WTC11 (cell line): ENCODE results near the gene MRPL40.

Source experiments
- ATF3 ChIP-seq: sonication (generic); formaldehyde crosslinking; conservative IDR thresholded peaks from 2 replicates; pipeline ENCODE4 v1.8.1; 2022; ENCODE audit warnings: mild to moderate bottlenecking, missing genetic modification reagents
- CBFB ChIP-seq: sonication (generic); formaldehyde crosslinking; IDR thresholded peaks from 2 replicates; pipeline ENCODE4 v1.8.1; 2022; ENCODE audit warnings: mild to moderate bottlenecking, low read depth, missing genetic modification reagents
- CTCF ChIP-seq: fragments of 200-600 bp; IDR thresholded peaks from 2 replicates; pipeline ENCODE4 v1.8.0; 2022; ENCODE audit warnings: antibody characterized with exemption
- EMX1 ChIP-seq: fragments of 250-450 bp; sonication (Bioruptor Pico); IDR thresholded peaks from 2 replicates; pipeline ENCODE4 v1.8.0; 2021; ENCODE audit warnings: mild to moderate bottlenecking
- NR1H2 ChIP-seq: sonication (generic); formaldehyde crosslinking; IDR thresholded peaks from 2 replicates; pipeline ENCODE4 v1.9.0; 2021; ENCODE audit warnings: mild to moderate bottlenecking, moderate library complexity, missing genetic modification reagents
- PRDM15 ChIP-seq: sonication (generic); formaldehyde crosslinking; IDR thresholded peaks from 2 replicates; pipeline ENCODE4 v1.8.0; 2022; ENCODE audit warnings: missing genetic modification reagents
- RELA ChIP-seq: sonication (generic); formaldehyde crosslinking; IDR thresholded peaks from 2 replicates; pipeline ENCODE4 v1.8.1; 2022; ENCODE audit warnings: missing genetic modification reagents, mild to moderate bottlenecking, borderline replicate concordance
- SP1 ChIP-seq: sonication (generic); formaldehyde crosslinking; conservative IDR thresholded peaks from 2 replicates; pipeline ENCODE4 v1.8.1; 2022; ENCODE audit warnings: missing genetic modification reagents
- TP53 ChIP-seq: sonication (generic); formaldehyde crosslinking; IDR thresholded peaks from 2 replicates; pipeline ENCODE4 v1.8.1; 2023; ENCODE audit warnings: mild to moderate bottlenecking, missing genetic modification reagents

- no peak for TF ChIP-seq EMX1
- no peak for TF ChIP-seq ATF3 (CRISPR knock-in tag)
- TF ChIP-seq CBFB (CRISPR knock-in tag) = no peak
- no peak for TF ChIP-seq RELA
- TF ChIP-seq SP1 (CRISPR knock-in tag) = no peak
- no peak for TF ChIP-seq CTCF
- TF ChIP-seq TP53 (CRISPR knock-in tag) = no peak
- no peak for TF ChIP-seq NR1H2
- TF ChIP-seq PRDM15 (CRISPR knock-in tag) = no peak
Measured at GRCh38 chr22:19396934-19397733, 35.2 kb upstream of the MRPL40 start.
